Measurements from ENCODE around the gene BPIFB6. TPM values are rescaled to one million over a fixed set of nuclear protein-coding genes. Genes with fewer than 3 reads are reported as not detected.

The BPIFB6 gene
- total and polyA plus RNA-seq, 7 donors, result not detected

DNA sequence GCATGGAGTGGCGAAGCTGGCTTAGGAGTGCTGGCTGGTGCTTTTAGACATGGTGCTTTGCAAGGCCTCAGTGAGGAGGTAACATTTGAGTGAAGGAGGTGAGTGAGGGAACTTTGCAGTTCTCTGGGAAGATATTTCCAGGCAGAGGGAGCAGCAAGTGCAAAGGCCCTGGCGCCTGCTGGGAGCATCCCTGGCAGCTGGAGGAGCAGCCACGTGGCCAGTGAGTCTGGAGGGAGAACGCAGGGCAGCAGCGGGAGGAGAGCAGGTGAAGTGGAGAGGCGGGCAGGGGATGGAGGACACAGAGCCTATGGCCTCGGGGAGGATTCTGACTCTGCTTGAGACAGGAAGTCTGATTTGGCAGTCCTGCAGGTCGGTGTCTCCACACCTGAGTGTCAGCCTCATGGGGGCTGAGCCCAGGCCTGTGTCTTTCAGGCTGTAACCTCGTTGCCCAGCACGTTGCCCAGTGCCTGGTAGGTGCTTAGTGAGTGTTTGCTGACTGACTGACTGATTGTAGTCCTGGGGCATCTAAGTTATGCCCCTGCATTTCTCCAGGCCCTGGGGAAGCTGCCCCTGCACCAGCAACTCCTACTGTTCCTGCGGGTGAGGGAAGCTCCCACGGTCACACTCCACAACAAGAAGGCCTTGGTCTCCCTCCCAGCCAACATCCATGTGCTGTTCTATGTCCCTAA lies 36.9 kb downstream of the BPIFB6 start:
- ATAC-seq, result no peak
- 71 to 78% (median 74%) methylated on average over 12 of the region's 12 CpGs for WGBS, 3 donors

DNA sequence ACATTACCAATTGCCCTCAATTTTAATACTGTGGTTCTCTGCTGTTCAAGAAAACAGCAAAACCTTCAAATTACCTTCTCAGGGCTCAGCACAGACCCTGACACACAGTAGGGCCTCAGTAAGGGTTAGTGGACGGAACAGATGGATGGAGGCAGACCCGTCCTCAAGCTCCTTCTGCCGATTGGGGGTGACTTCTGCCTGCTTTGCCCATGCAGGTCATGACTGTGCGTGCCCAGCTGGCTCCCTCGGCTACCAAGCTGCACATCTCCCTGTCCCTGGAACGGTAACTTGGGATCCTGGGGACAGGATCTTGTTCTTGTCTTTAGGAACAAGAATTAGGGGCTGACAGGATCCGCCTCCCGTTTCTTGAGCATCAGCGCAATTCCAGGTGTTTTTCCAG lies 38.2 kb downstream of the BPIFB6 start:
- Histone ChIP-seq H3K9me3 (no peaks in the 10 kb centered on the region), H3K4me3 (no peak overlapping the region), H3K27ac (no peak overlapping the region), H3K27me3 (ENCODE audit: insufficient read depth in 3 of 3, low read length in 2 of 3) (no peaks in the 10 kb centered on the region), H3K4me1 (no peaks in the 10 kb centered on the region), H3K36me3 (ENCODE audit: insufficient read depth in 1 of 2, low read depth in 1 of 2) (no peaks in the 10 kb centered on the region)
- TF ChIP-seq, protein P1, sequence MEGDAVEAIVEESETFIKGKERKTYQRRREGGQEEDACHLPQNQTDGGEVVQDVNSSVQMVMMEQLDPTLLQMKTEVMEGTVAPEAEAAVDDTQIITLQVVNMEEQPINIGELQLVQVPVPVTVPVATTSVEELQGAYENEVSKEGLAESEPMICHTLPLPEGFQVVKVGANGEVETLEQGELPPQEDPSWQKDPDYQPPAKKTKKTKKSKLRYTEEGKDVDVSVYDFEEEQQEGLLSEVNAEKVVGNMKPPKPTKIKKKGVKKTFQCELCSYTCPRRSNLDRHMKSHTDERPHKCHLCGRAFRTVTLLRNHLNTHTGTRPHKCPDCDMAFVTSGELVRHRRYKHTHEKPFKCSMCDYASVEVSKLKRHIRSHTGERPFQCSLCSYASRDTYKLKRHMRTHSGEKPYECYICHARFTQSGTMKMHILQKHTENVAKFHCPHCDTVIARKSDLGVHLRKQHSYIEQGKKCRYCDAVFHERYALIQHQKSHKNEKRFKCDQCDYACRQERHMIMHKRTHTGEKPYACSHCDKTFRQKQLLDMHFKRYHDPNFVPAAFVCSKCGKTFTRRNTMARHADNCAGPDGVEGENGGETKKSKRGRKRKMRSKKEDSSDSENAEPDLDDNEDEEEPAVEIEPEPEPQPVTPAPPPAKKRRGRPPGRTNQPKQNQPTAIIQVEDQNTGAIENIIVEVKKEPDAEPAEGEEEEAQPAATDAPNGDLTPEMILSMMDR (IDR thresholded peaks at IDR 0.05), result no peak
- ATAC-seq (no peak), DNase-seq (no peak)
- 79 to 83% (median 83%) methylated on average over 9 of the region's 9 CpGs for WGBS, 3 donors
- intact Hi-C loops (cut with DNase I), result no loop called here

More for the DNA sequence above, 36.9 kb downstream of the BPIFB6 start:
- Histone ChIP-seq H3K27me3 (ENCODE audit: insufficient read depth in 3 of 3, low read length in 2 of 3) (peaks cover 0 to 3% (median 0%) of the 10 kb centered on the region in 3 donors), H3K27ac (no peak overlapping the region), H3K36me3 (ENCODE audit: insufficient read depth in 1 of 2, low read depth in 1 of 2) (no peaks in the 10 kb centered on the region), H3K4me1 (no peaks in the 10 kb centered on the region), H3K4me3 (no peak overlapping the region), H3K9me3 (no peaks in the 10 kb centered on the region)
- TF ChIP-seq, protein P1 (IDR thresholded peaks at IDR 0.05), result no peak
- intact Hi-C loops (cut with DNase I), result no loop called here
- no peak for DNase-seq

DNA sequence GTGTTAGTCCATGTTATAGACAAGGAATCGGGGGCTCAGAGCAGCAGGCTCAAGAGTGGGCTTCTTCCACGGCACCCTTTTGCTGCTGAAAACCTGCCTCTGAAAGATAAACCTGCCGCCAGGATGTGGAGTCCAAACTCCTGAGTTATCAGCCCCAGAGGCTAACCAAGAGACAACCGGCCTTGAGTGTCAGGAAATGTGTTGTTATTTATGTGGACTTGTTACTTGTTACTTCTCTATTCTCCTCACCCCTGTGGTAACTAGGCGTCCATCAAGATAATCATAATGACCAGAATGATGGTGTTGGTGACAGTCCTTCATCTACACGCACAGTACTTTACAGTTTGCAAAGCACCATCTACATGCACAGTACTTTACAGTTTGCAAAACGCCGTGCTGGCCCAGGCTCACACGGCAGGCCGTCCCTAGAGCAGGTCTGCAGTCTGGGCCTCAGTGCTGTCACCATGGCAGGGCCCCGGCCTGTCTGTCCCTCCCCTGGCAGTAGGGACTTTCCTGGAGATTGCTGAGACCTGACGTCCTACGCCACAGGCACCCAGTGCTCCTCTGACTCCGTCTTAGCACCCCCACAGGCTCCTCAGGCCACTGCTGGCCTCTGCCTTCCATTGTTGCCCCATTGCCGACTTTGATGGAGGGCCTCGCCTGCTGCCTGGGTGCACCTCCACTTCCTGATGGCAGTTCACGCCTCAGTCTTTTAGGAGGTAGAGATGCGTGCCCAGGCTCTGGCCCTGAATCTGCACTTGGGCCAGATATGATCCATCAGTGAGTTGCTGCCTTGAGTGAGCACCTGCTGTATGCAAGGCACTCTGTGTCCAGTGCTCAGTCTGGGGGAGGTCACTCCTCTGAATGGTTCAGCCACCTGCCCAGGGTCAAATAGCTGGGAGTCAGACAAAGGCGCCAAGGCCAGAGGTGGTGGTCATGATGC lies 38.9 kb downstream of the BPIFB6 start:
- no peaks in the 10 kb centered on the region for H3K9me3 ChIP-seq
- ATAC-seq (no peak), DNase-seq (no peak)
- no peak overlapping the region for H3K4me3 ChIP-seq
- no peaks in the 10 kb centered on the region for H3K36me3 ChIP-seq (ENCODE audit: insufficient read depth in 1 of 2, low read depth in 1 of 2)
- TF ChIP-seq, protein P1 (IDR thresholded peaks at IDR 0.05), result no peak
- H3K27ac ChIP-seq, result no peak overlapping the region
- no peaks in the 10 kb centered on the region for H3K27me3 ChIP-seq (ENCODE audit: insufficient read depth in 3 of 3, low read length in 2 of 3)
- H3K4me1 ChIP-seq, result no peaks in the 10 kb centered on the region
- intact Hi-C loops (cut with DNase I), result no loop called here
- whole genome bisulfite sequencing, 3 donors, result 78 to 81% (median 79%) methylated on average over 19 of the region's 19 CpGs

DNA sequence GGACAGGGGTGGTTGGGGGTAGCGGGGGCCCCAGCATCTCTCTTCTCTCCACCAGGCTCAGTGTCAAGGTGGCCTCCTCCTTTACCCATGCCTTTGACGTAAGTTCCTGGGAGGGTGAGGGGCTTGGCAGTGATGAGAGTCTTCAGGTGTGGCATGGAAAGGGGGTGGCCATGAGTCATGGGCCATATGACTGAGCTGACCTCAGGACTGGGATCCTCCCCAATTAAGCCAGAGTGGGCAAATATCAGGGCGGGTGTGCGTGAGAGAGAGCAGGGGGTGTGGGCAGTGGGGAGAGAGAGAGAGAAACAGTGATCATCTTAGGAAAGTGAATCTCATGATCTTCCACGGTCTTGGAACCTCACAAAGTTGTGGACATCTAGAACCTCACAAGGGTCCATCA lies 39.8 kb downstream of the BPIFB6 start:
- H3K27me3 ChIP-seq (ENCODE audit: insufficient read depth in 3 of 3, low read length in 2 of 3), result peaks cover 0 to 6% (median 0%) of the 10 kb centered on the region in 3 donors
- TF ChIP-seq, protein P1 (IDR thresholded peaks at IDR 0.05), result no peak
- DNase-seq (no peak), ATAC-seq (no peak)
- H3K9me3 ChIP-seq, result no peaks in the 10 kb centered on the region
- H3K4me1 ChIP-seq, result no peaks in the 10 kb centered on the region
- H3K27ac ChIP-seq, result no peak overlapping the region
- H3K4me3 ChIP-seq, result no peak overlapping the region
- 62 to 93% (median 85%) methylated on average over 5 of the region's 5 CpGs for WGBS, 3 donors
- intact Hi-C loops (cut with DNase I), result no loop called here
- H3K36me3 ChIP-seq (ENCODE audit: insufficient read depth in 1 of 2, low read depth in 1 of 2), result no peaks in the 10 kb centered on the region
